ENCODE results near the gene BDKRB2. TPM values are rescaled to one million over a fixed set of nuclear protein-coding genes. Genes with fewer than 3 reads are reported as not detected.

The BDKRB2 gene
- total RNA-seq, 2 donors from 2014 or later, result 14.2 to 33.6 TPM

DNA sequence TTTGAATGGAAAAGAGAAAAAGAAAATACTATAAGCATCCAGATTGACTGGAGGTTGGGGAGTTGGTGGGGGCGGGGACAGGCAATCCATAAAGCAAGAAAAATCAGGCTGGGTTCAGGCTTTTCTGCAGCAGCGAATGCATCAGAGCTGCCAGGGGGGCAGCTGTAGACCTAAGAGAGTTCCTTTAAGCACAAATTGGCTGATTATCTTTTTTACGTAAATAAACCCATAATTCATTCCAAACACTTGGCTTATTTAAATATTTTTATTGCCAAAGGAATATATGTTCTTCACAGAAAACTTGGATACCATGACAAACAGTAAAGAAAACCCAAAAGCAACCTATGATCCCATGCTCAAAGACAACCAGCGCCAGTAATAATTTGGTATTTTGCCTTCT lies 10.2 kb downstream of the BDKRB2 start:
- no peak for DNase-seq
- intact Hi-C loops (cut with DNase I, micrococcal nuclease), result no loop called here
- no peak for ATAC-seq

GRCh38 chr14:96215452-96216244 lies 11.0 kb downstream of the BDKRB2 start:
- no peak for ATAC-seq
- intact Hi-C loops (cut with DNase I, micrococcal nuclease), result no loop called here
- no peak for DNase-seq

GRCh38 chr14:96216627-96217026 lies 12.0 kb downstream of the BDKRB2 start:
- DNase-seq, result no peak
- no peak for ATAC-seq
- intact Hi-C loops (cut with DNase I, micrococcal nuclease), result no loop called here

GRCh38 chr14:96217376-96217913 lies 12.8 kb downstream of the BDKRB2 start:
- ATAC-seq (no peak), DNase-seq (no peak)
- intact Hi-C loops (cut with DNase I, micrococcal nuclease), result no loop called here

- no peak for DNase-seq
- ATAC-seq, result no peak
- intact Hi-C loops (cut with DNase I, micrococcal nuclease), result no loop called here
These were observed 16.5 kb downstream of the BDKRB2 start for GRCh38 chr14:96221109-96221650.

GRCh38 chr14:96221841-96222240 lies 17.2 kb downstream of the BDKRB2 start:
- ATAC-seq (no peak), DNase-seq (no peak)
- intact Hi-C loops (cut with DNase I, micrococcal nuclease), result no loop called here

- DNase-seq, result peak; percentile 44 to 75
- peak; percentile 86 for ATAC-seq
- intact Hi-C loops (cut with DNase I, micrococcal nuclease), result no loop called here
These were observed 19.9 kb downstream of the BDKRB2 start for GRCh38 chr14:96224480-96225096.

GRCh38 chr14:96225213-96225612 lies 20.6 kb downstream of the BDKRB2 start:
- no peak for DNase-seq
- intact Hi-C loops (cut with DNase I, micrococcal nuclease), result no loop called here
- ATAC-seq, result peak; percentile 1

DNA sequence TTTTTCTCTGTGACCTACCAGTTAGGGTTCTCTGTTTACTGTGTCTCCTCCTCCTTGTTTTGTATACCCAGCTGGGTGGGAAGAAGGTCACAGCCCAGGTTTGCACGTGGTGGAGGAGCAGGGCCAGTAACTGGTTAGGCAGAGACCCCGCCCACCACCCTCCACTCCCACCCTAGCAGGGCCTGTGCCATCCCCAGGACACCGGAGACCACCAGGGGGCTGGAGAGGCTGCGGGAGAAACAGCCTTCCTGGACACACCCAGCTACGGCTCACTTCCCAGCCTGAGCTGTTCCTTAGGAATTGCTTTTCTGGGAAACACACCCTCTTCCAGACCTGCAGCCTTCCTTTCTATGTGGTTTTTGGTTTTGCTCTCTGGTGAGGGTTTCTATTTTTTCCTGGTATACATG lies 21.1 kb downstream of the BDKRB2 start:
- peak; percentile 74 to 84 for DNase-seq
- peak; percentile 66 for ATAC-seq
- intact Hi-C loops (cut with DNase I, micrococcal nuclease), result no loop called here

DNA sequence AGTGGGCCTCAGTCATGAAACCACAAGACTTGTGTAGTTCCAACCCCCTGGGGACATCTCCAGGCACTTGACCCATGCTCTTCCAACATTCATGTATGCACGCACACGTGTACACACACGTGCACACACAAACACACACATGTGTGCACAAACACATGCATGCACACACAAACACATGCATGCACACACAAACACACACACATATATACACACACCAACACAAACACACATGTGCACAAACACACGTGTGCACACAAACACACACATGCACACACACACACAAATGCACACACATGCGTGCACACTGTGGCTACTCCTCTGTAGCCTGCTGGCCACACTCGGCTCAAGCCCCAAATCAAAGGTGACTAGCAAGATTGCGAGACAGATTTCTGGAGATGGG lies 22.8 kb downstream of the BDKRB2 start:
- intact Hi-C loops (cut with DNase I, micrococcal nuclease), result no loop called here
- DNase-seq (no peak), ATAC-seq (no peak)

- no peak for DNase-seq
- intact Hi-C loops (cut with DNase I, micrococcal nuclease), result no loop called here
- no peak for ATAC-seq
These were observed 24.7 kb downstream of the BDKRB2 start for GRCh38 chr14:96229315-96229714.

GRCh38 chr14:96231056-96231455 lies 26.4 kb downstream of the BDKRB2 start:
- intact Hi-C loops (cut with DNase I, micrococcal nuclease), result no loop called here
- ATAC-seq (no peak), DNase-seq (no peak)

DNA sequence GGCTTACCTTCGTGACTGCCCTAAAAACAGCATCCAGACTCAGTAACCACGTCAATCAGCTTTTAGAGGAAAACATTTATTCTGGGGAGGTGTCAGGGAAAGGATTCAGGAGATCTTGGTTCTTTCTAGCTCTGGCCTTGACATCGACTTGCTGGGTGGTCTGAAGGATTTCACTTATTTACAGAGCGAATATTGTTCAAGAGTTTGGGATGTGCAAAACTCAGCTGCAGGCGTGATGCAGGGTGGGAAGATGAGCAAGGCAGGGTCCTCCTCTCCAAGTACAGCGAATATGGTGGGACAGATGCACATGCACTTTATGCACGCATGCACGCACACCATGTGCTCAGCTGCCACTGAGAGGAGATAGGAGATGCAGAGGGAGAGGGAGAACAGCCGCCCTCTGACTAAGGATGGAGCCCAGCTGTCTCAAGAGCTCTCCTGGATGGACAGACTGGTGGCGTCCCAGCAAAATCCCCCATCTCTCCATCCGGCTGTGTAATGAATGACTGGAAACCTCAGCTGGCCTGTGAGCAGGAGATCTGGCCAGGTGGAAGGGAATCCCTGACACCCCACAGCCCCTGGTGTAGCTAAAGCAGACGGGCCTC lies 27.0 kb downstream of the BDKRB2 start:
- intact Hi-C loops (cut with DNase I, micrococcal nuclease), result no loop called here
- no peak for DNase-seq
- no peak for ATAC-seq

GRCh38 chr14:96232506-96232905 lies 27.9 kb downstream of the BDKRB2 start:
- no peak for ATAC-seq
- intact Hi-C loops (cut with DNase I, micrococcal nuclease), result no loop called here
- no peak for DNase-seq

- DNase-seq, result no peak
- ATAC-seq, result no peak
- intact Hi-C loops (cut with DNase I, micrococcal nuclease), result no loop called here
These were observed 29.0 kb downstream of the BDKRB2 start for GRCh38 chr14:96233661-96234060.

DNA sequence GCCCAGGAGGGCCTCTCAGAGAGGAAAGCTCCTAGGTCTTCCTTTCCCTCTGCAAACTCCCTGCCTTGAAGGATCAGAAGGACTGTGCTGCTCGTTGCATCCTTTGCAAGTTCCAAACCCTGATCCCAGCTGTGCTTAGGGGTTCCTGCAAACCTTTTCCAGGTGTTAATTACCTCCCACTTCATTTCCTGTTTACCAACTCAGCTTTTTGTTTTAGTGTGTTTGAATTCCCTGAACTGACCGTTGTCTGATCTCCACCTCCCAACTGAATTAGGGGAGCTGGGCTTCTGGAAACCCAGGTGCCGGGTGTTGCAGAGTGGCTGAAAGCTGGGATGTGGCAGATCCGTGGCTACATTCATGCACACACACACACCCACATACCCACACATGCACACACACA lies 30.8 kb downstream of the BDKRB2 start:
- DNase-seq, result no peak
- intact Hi-C loops (cut with DNase I, micrococcal nuclease), result no loop called here

DNA sequence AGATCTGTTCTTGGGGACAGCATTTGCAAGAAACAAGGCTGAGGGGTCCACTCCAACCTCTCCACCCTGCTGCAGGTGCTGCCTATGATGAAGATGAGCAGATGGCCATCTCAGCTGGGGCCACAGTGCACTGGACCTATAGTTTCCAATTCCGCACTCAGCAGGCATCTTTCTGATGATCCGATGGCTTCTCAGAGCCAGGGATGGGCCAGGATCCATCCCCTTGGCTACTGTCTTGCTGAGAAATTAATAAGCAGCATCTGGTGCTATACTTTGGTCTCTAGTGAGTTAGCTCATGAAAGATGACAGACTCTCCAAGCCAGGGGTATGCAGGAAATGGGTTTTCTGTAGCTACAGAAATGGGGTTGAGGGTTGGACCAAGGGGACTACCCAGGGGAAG lies 33.0 kb downstream of the BDKRB2 start:
- no peak for ATAC-seq
- DNase-seq, result no peak
- intact Hi-C loops (cut with DNase I, micrococcal nuclease), result no loop called here

More for the DNA sequence above, 30.8 kb downstream of the BDKRB2 start:
- no peak for ATAC-seq

- DNase-seq (no peak), ATAC-seq (no peak)
- intact Hi-C loops (cut with DNase I, micrococcal nuclease), result no loop called here
These were observed 34.1 kb downstream of the BDKRB2 start for GRCh38 chr14:96238676-96239265.

GRCh38 chr14:96239711-96240141 lies 35.1 kb downstream of the BDKRB2 start:
- intact Hi-C loops (cut with DNase I, micrococcal nuclease), result no loop called here
- DNase-seq (peak; percentile 53 to 84), ATAC-seq (peak; percentile 87)

Measured in left colon (tissue), 2 donors.